SK-N-SH (cell line): Measurements from ENCODE around the gene CACNA2D3. TPM values are rescaled to one million over a fixed set of nuclear protein-coding genes. Genes with fewer than 3 reads are reported as not detected.

Experiments
- CTCF ChIA-PET: fragments of 300-600, 350-600 bp; formaldehyde crosslinking; extraction: SDS; loops from one replicate; lab custom pipeline; 2021; lab: Yijun Ruan, JAX
- POLR2A ChIA-PET: fragments of 350-600 bp; sonication (Branson Sonifier 250); formaldehyde crosslinking; extraction: SDS; loops from one replicate; lab custom pipeline; 2020; ENCODE audit warnings: antibody characterized with exemption, inconsistent platforms; lab: Yijun Ruan, JAX
- DNase-seq: peaks from one replicate; pipeline ENCODE4 v3.0.0; 2012
- H2AFZ ChIP-seq: fragments of 200-600 bp; sonication (generic); 2 replicates; pipeline ENCODE4 v1.8.1; 2016; ENCODE audit warnings: antibody characterized with exemption, mild to moderate bottlenecking, low read depth
- H3F3A ChIP-seq: fragments of 200-600 bp; sonication (generic); replicated peaks from 2 replicates; pipeline ENCODE3; 2016; ENCODE audit warnings: antibody characterized with exemption, mild to moderate bottlenecking; ENCODE audit not compliant: insufficient read depth
- H3K27ac ChIP-seq, 2 experiments: fragments of 200-500 bp in 1 of 2; fragments of 200-600 bp in 1 of 2; sonication (Bioruptor generic) in 1 of 2; sonication (generic), shearing (Covaris generic) in 1 of 2; 2 replicates each; pipeline versions ENCODE4 v1.5.1 to v1.6.1; 2014 to 2016; ENCODE audit warnings: low read depth in 2 of 2, inconsistent platforms in 1 of 2, low read length in 1 of 2, mild to moderate bottlenecking in 1 of 2, mixed read lengths in 1 of 2
- H3K27me3 ChIP-seq: fragments of 200-600 bp; sonication (generic), shearing (Covaris generic); 2 replicates; pipeline ENCODE4 v1.6.1; 2016; ENCODE audit warnings: mixed run types; ENCODE audit not compliant: insufficient read depth
- H3K36me3 ChIP-seq, 2 experiments: fragments of 200-500 bp in 1 of 2; fragments of 200-600 bp in 1 of 2; sonication (Bioruptor generic) in 1 of 2; sonication (generic) in 1 of 2; replicated peaks in 1 of 2; 2 replicates each; pipeline versions ENCODE3 to v1.5.1; 2014 to 2016; ENCODE audit warnings: low read length in 1 of 2, mild to moderate bottlenecking in 1 of 2; ENCODE audit not compliant: insufficient read depth in 2 of 2, control insufficient read depth in 1 of 2
- H3K4me1 ChIP-seq, 2 experiments: fragments of 200-500 bp in 1 of 2; fragments of 200-600 bp in 1 of 2; sonication (Bioruptor generic) in 1 of 2; sonication (generic), shearing (Covaris generic) in 1 of 2; 2 replicates each; pipeline versions ENCODE4 v1.5.1 to v1.6.1; 2014 to 2016; ENCODE audit warnings: low read depth in 1 of 2, low read length in 1 of 2, mixed run types in 1 of 2; ENCODE audit not compliant: insufficient read depth in 2 of 2, control insufficient read depth in 1 of 2
- H3K4me2 ChIP-seq: fragments of 200-600 bp; sonication (generic), shearing (Covaris generic); 2 replicates; pipeline ENCODE4 v1.6.1; 2017; ENCODE audit warnings: mixed run types
- H3K4me3 ChIP-seq, 2 experiments: fragments of 200-500 bp in 1 of 2; fragments of 200-600 bp in 1 of 2; sonication (Bioruptor generic) in 1 of 2; sonication (generic), shearing (Covaris generic) in 1 of 2; 2 replicates each; pipeline versions ENCODE4 v1.5.1 to v1.8.1; 2014 to 2016; ENCODE audit warnings: low read depth in 2 of 2, inconsistent platforms in 1 of 2, low read length in 1 of 2, mild to moderate bottlenecking in 1 of 2, mixed read lengths in 1 of 2, moderate library complexity in 1 of 2
- H3K79me2 ChIP-seq: fragments of 200-600 bp; sonication (generic); 2 replicates; pipeline ENCODE4 v1.8.1; 2017; ENCODE audit warnings: mild to moderate bottlenecking; ENCODE audit not compliant: insufficient read depth
- H3K9ac ChIP-seq: fragments of 200-600 bp; sonication (generic); 2 replicates; pipeline ENCODE4 v1.6.1; 2017; ENCODE audit warnings: mixed run types
- H3K9me2 ChIP-seq: fragments of 200-600 bp; sonication (generic); 2 replicates; pipeline ENCODE4 v1.6.1; 2017; ENCODE audit warnings: mixed run types
- H3K9me3 ChIP-seq: fragments of 200-600 bp; sonication (generic); 2 replicates; pipeline ENCODE4 v1.6.1; 2017; ENCODE audit warnings: mixed run types, mild to moderate bottlenecking, moderate library complexity
- H4K20me1 ChIP-seq: fragments of 200-600 bp; sonication (generic); 2 replicates; pipeline ENCODE4 v1.6.1; 2017; ENCODE audit warnings: mild to moderate bottlenecking, mixed run types; ENCODE audit not compliant: insufficient read depth
- CHD2 ChIP-seq: fragments of 150-350 bp; IDR thresholded peaks from 2 replicates; pipeline ENCODE4 v1.6.1; 2018; ENCODE audit warnings: low read length; ENCODE audit not compliant: partially characterized antibody
- ELF1 ChIP-seq: IDR thresholded peaks from 2 replicates; pipeline ENCODE4 v1.4.0; 2012
- EP300 ChIP-seq, 2 experiments: IDR thresholded peaks; 2 replicates each; pipeline versions ENCODE4 v1.4.0 to v1.6.1; 2012; ENCODE audit warnings: borderline replicate concordance in 1 of 2, low read depth in 1 of 2, low read length in 1 of 2
- EZH2phosphoT487 ChIP-seq: fragments of 200-600 bp; sonication (generic); IDR thresholded peaks from 2 replicates; pipeline ENCODE4 v1.6.1; 2017; ENCODE audit warnings: low read depth, mixed run types, mild to moderate bottlenecking, antibody characterized with exemption, moderate library complexity, borderline replicate concordance
- FOSL2 ChIP-seq: IDR thresholded peaks from 2 replicates; pipeline ENCODE4 v1.4.0; 2012; ENCODE audit warnings: low read depth, mild to moderate bottlenecking, moderate library complexity, borderline replicate concordance
- FOXJ3 ChIP-seq: sonication (generic); formaldehyde crosslinking; IDR thresholded peaks from 2 replicates; pipeline ENCODE4 v1.5.1; 2020; ENCODE audit warnings: mild to moderate bottlenecking, missing genetic modification reagents
- FOXM1 ChIP-seq: IDR thresholded peaks from 2 replicates; pipeline ENCODE4 v1.4.0; 2012; ENCODE audit warnings: low read depth, mild to moderate bottlenecking
- GABPA ChIP-seq: IDR thresholded peaks from 2 replicates; pipeline ENCODE4 v1.4.0; 2012; ENCODE audit warnings: low read depth, mild to moderate bottlenecking
- GATA2 ChIP-seq: sonication (generic); formaldehyde crosslinking; IDR thresholded peaks from 2 replicates; pipeline ENCODE4 v1.5.0; 2020; ENCODE audit warnings: mild to moderate bottlenecking, missing genetic modification reagents
- JUND ChIP-seq: IDR thresholded peaks from 2 replicates; pipeline ENCODE4 v1.4.0; 2012
- MXI1 ChIP-seq: IDR thresholded peaks from 2 replicates; pipeline ENCODE4 v1.6.1; 2012; ENCODE audit warnings: mild to moderate bottlenecking, low read depth, low read length, improper control_type of control experiment
- POLR2AphosphoS5 ChIP-seq: IDR thresholded peaks from 2 replicates; pipeline ENCODE4 v1.6.1; 2012; ENCODE audit warnings: low read depth, low read length
- RCOR1 ChIP-seq: fragments of 150-350 bp; IDR thresholded peaks from 2 replicates; pipeline ENCODE4 v1.6.1; 2017; ENCODE audit warnings: antibody characterized with exemption, low read length
- SMC3 ChIP-seq: IDR thresholded peaks from 2 replicates; pipeline ENCODE4 v1.6.1; 2012; ENCODE audit warnings: low read depth, low read length, improper control_type of control experiment
- TAF1 ChIP-seq: IDR thresholded peaks from 2 replicates; pipeline ENCODE4 v1.6.1; 2012; ENCODE audit warnings: low read depth, mild to moderate bottlenecking, low read length, moderate library complexity, borderline replicate concordance
- TCF12 ChIP-seq: IDR thresholded peaks from 2 replicates; pipeline ENCODE4 v1.4.0; 2012
- YY1 ChIP-seq: IDR thresholded peaks from 2 replicates; pipeline ENCODE4 v1.4.0; 2012; ENCODE audit warnings: low read depth, mild to moderate bottlenecking
- WGBS: methylation state at CpG from one replicate; pipeline ENCODE4 v1.1.6; 2017; ENCODE audit warnings: low lambda C conversion rate; 5-methylcytosine and 5-hydroxymethylcytosine counted together
- polyA plus RNA-seq, 3 experiments: library from polyadenylated mRNA; depleted of rRNA; stranded (reverse); fragments of >200 nt; gene quantifications; 2 replicates each; pipeline ENCODE4 v1.2.3, GENCODE V29; 2012
- TF ChIP-seq, protein P1 (sequence below): IDR thresholded peaks from 2 replicates; pipeline ENCODE4 v1.6.1; 2012; ENCODE audit warnings: mild to moderate bottlenecking, low read depth, low read length, moderate library complexity
- TF ChIP-seq, protein P2 (sequence below): IDR thresholded peaks from 2 replicates; pipeline ENCODE4 v1.4.0; 2012; ENCODE audit warnings: low read depth, borderline replicate concordance
- TF ChIP-seq, protein P3 (sequence below): IDR thresholded peaks from 2 replicates; pipeline ENCODE4 v1.4.0; 2012; ENCODE audit warnings: low read depth
- TF ChIP-seq, protein P4 (sequence below): IDR thresholded peaks from 2 replicates; pipeline ENCODE4; 2012
- TF ChIP-seq, protein P5 (sequence below): fragments of 150-350 bp; IDR thresholded peaks from 2 replicates; pipeline ENCODE4 v1.6.1; 2017; ENCODE audit warnings: antibody characterized with exemption, low read length, low read depth, borderline replicate concordance
- TF ChIP-seq, protein P6 (sequence below): IDR thresholded peaks from 2 replicates; pipeline ENCODE4 v1.4.0; 2012; ENCODE audit warnings: low read depth, borderline replicate concordance

The CACNA2D3 gene
- polyA plus RNA-seq, 1 of the 3 experiments (the other 2 are of a cell fraction): 0.15 TPM

DNA sequence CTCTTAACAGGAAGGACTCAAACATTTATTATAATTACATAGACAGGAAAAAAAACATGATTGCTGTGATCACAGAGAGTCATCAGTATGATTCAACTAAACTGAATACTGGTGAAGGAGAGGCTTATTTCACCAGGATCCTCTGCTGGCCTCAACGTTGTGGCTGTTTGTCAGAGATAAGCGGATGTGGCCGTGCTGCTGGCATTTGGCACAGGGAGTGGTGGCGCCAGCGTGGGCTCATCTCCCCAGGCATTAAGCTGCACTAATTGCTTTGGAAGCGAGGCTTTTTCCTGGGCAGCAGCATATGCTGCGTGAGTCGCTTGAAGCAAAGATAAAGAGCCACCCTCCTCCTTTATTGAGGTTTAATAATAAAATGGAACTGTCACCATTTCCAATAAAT is 498.8 kb downstream of the CACNA2D3 start:
- Histone ChIP-seq H3K9me3 (no peaks in the 10 kb centered on the region), H3K9ac (no peak overlapping the region), H2AFZ (no peak overlapping the region), H3K4me3 (no peak overlapping the region), H3K79me2 (no peaks in the 10 kb centered on the region), H4K20me1 (no peaks in the 10 kb centered on the region), H3K27ac (peak overlapping the region in 1 of 2 experiments; percentile 65; a peak in 1 of 4 replicates), H3K9me2 (no peaks in the 10 kb centered on the region), H3K36me3 (no peaks in the 10 kb centered on the region), H3K27me3 (no peaks in the 10 kb centered on the region), H3K4me2 (no peak overlapping the region), H3F3A (no peaks in the 10 kb centered on the region), H3K4me1 (peaks cover 0 to 25% of the 10 kb centered on the region in 2 experiments; a peak in 2 of 4 replicates)
- CTCF ChIA-PET: interaction anchor here (0.6 to 1.7 kb wide), 3 partner anchors 21 to 683 kb away, joined by 3 to 5 read pairs (median 4); no protein-coding TSS in a partner anchor
- whole genome bisulfite sequencing: 9% methylated on average over 7 of the region's 8 CpGs
- DNase-seq: peak; percentile 78
- POLR2A ChIA-PET: no interaction called here
- TF ChIP-seq, protein P1, sequence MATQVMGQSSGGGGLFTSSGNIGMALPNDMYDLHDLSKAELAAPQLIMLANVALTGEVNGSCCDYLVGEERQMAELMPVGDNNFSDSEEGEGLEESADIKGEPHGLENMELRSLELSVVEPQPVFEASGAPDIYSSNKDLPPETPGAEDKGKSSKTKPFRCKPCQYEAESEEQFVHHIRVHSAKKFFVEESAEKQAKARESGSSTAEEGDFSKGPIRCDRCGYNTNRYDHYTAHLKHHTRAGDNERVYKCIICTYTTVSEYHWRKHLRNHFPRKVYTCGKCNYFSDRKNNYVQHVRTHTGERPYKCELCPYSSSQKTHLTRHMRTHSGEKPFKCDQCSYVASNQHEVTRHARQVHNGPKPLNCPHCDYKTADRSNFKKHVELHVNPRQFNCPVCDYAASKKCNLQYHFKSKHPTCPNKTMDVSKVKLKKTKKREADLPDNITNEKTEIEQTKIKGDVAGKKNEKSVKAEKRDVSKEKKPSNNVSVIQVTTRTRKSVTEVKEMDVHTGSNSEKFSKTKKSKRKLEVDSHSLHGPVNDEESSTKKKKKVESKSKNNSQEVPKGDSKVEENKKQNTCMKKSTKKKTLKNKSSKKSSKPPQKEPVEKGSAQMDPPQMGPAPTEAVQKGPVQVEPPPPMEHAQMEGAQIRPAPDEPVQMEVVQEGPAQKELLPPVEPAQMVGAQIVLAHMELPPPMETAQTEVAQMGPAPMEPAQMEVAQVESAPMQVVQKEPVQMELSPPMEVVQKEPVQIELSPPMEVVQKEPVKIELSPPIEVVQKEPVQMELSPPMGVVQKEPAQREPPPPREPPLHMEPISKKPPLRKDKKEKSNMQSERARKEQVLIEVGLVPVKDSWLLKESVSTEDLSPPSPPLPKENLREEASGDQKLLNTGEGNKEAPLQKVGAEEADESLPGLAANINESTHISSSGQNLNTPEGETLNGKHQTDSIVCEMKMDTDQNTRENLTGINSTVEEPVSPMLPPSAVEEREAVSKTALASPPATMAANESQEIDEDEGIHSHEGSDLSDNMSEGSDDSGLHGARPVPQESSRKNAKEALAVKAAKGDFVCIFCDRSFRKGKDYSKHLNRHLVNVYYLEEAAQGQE: no peak
- TF ChIP-seq ELF1 (no peak), TCF12 (peak; percentile 13; the same call in 1 of the 2 replicates), FOXJ3 (peak; percentile 75; the same call in 1 of the 2 replicates), FOSL2 (no peak), TAF1 (no peak), GABPA (no peak), JUND (no peak), YY1 (no peak), EZH2phosphoT487 (no peak), FOXM1 (no peak), POLR2AphosphoS5 (no peak), CHD2 (peak; percentile 49), GATA2 (CRISPR knock-in tag) (peak; percentile 86), RCOR1 (peak; percentile 58; the same call in 1 of the 2 replicates), MXI1 (0 out of 2 replicates have a peak, but pooled peaks have one; percentile 42), SMC3 (no peak), EP300 (IDR thresholded peaks at IDR 0.05; ENCODE audit: borderline replicate concordance in 1 of 2, low read depth in 1 of 2, low read length in 1 of 2) (peak in 1 of 2 experiments; percentile 69; a peak in 2 of 4 replicates)
- TF ChIP-seq, protein P2, sequence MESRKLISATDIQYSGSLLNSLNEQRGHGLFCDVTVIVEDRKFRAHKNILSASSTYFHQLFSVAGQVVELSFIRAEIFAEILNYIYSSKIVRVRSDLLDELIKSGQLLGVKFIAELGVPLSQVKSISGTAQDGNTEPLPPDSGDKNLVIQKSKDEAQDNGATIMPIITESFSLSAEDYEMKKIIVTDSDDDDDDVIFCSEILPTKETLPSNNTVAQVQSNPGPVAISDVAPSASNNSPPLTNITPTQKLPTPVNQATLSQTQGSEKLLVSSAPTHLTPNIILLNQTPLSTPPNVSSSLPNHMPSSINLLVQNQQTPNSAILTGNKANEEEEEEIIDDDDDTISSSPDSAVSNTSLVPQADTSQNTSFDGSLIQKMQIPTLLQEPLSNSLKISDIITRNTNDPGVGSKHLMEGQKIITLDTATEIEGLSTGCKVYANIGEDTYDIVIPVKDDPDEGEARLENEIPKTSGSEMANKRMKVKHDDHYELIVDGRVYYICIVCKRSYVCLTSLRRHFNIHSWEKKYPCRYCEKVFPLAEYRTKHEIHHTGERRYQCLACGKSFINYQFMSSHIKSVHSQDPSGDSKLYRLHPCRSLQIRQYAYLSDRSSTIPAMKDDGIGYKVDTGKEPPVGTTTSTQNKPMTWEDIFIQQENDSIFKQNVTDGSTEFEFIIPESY: no peak
- TF ChIP-seq, protein P3, sequence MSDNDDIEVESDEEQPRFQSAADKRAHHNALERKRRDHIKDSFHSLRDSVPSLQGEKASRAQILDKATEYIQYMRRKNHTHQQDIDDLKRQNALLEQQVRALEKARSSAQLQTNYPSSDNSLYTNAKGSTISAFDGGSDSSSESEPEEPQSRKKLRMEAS: no peak
- TF ChIP-seq, protein P4, sequence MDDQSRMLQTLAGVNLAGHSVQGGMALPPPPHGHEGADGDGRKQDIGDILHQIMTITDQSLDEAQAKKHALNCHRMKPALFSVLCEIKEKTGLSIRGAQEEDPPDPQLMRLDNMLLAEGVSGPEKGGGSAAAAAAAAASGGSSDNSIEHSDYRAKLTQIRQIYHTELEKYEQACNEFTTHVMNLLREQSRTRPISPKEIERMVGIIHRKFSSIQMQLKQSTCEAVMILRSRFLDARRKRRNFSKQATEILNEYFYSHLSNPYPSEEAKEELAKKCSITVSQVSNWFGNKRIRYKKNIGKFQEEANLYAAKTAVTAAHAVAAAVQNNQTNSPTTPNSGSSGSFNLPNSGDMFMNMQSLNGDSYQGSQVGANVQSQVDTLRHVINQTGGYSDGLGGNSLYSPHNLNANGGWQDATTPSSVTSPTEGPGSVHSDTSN: no peak
- TF ChIP-seq, protein P5, sequence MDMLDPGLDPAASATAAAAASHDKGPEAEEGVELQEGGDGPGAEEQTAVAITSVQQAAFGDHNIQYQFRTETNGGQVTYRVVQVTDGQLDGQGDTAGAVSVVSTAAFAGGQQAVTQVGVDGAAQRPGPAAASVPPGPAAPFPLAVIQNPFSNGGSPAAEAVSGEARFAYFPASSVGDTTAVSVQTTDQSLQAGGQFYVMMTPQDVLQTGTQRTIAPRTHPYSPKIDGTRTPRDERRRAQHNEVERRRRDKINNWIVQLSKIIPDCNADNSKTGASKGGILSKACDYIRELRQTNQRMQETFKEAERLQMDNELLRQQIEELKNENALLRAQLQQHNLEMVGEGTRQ: no peak
- TF ChIP-seq, protein P6, sequence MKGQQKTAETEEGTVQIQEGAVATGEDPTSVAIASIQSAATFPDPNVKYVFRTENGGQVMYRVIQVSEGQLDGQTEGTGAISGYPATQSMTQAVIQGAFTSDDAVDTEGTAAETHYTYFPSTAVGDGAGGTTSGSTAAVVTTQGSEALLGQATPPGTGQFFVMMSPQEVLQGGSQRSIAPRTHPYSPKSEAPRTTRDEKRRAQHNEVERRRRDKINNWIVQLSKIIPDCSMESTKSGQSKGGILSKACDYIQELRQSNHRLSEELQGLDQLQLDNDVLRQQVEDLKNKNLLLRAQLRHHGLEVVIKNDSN: no peak
